Ovary (tissue), 9 donors: ENCODE measurements around the gene CFB. TPM values are rescaled to one million over a fixed set of nuclear protein-coding genes. Genes with fewer than 3 reads are reported as not detected.
"Not testable (repeated sequence)": the region's sequence is repeated elsewhere in the genome, so short reads cannot be mapped to it uniquely, and the experiment has no call there.

Source experiments
- DNase-seq, 5 donors: peaks; one replicate each; pipeline ENCODE4 v3.0.0-alpha.2; 2019 to 2020
- H3K27ac ChIP-seq, 2 donors: fragments of 200-600 bp; one replicate each; pipeline versions ENCODE4 v1.5.1 to v1.8.0; 2019 to 2022
- H3K27me3 ChIP-seq: fragments of 200-600 bp; one replicate; pipeline ENCODE4 v1.8.0; 2022
- H3K36me3 ChIP-seq: fragments of 200-600 bp; sonication (generic); one replicate; pipeline ENCODE4 v1.5.1; 2019
- H3K4me1 ChIP-seq: one replicate; pipeline ENCODE4 v1.8.1; 2013; ENCODE audit warnings: mild to moderate bottlenecking, moderate library complexity; ENCODE audit not compliant: insufficient read depth
- H3K4me3 ChIP-seq: fragments of 200-600 bp; sonication (generic); one replicate; pipeline ENCODE4 v1.5.1; 2017
- H3K9me3 ChIP-seq, 2 donors: fragments of 200-600 bp in 1 of 2; sonication (generic) in 1 of 2; one replicate each; pipeline versions ENCODE4 v1.5.1 to v1.8.1; 2013 to 2019; ENCODE audit warnings: mild to moderate bottlenecking in 1 of 2, moderate library complexity in 1 of 2
- CTCF ChIP-seq, 3 donors: fragments of 450-650 bp in 2 of 3; fragments of 200-600 bp in 1 of 3; IDR thresholded peaks; one replicate each; pipeline versions ENCODE4 v1.5.1 to v1.8.0; 2016 to 2022; ENCODE audit warnings: antibody characterized with exemption in 3 of 3, mild to moderate bottlenecking in 1 of 3
- EP300 ChIP-seq: sonication (generic); formaldehyde crosslinking; IDR thresholded peaks from one replicate; pipeline ENCODE4 v1.6.1; 2017; ENCODE audit warnings: antibody characterized with exemption
- POLR2A ChIP-seq: fragments of 450-650 bp; IDR thresholded peaks from one replicate; pipeline ENCODE4 v1.6.1; 2017; ENCODE audit warnings: antibody characterized with exemption, mild to moderate bottlenecking, moderate library complexity
- WGBS, 3 donors: extraction: QIAGEN DNeasy Blood & Tissue Kit in 1 of 3; methylation state at CpG; one replicate each; pipeline versions ENCODE4 v1.1.5 to v1.1.7; 2013 to 2017; 5-methylcytosine and 5-hydroxymethylcytosine counted together
- intact Hi-C, 4 donors: fragments of 100-400 bp; cut with DNase I; formaldehyde crosslinking; loops; one replicate each; pipeline versions ENCODE4 v1.11.0 to v1.15.1; 2022 to 2023
- polyA plus RNA-seq, 2 donors: library from polyadenylated mRNA; stranded (reverse); fragments of 200-250 nt in 1 of 2; fragments of 350-450 nt in 1 of 2; fragmentation: Illumina TruSeq in 1 of 2; extraction: RNeasy Lipid Tissue Mini Kit (QIAGEN cat#74804) in 1 of 2; gene quantifications; one replicate each; pipeline ENCODE4 v1.2.3, GENCODE V29; 2013 to 2014
- total RNA-seq, 7 donors: library from RNA; depleted of rRNA in 2 of 7; stranded (reverse); fragments of >200 nt in 2 of 7; fragmentation: NEBNext Ultra II Directional in 3 of 7; extraction: Animal tissue kit (Norgen Biotek cat#: 25700) in 3 of 7; gene quantifications; one replicate each; pipeline versions ENCODE4 v1.1.0 to v1.2.4, GENCODE V29; 2016 to 2023
- donor health status: DM: no; HTN: no; CAD: no; lungs with moderate emphysema.
- donor health status: DM: no; HTN: no; CAD: no.
- donor health status: Bipolar disorder and iron deficiency.
- donor health status: DM: yes; HTN: yes; CAD: no.
- donor health status: DM: no; HTN: no; CAD: no.
- donor health status: DM: yes; HTN: yes; CAD: no.

CFB gene
- total and polyA plus RNA-seq, 9 donors, result 11.3 to 231 (median 20.8) TPM

GRCh38 chr6:31971279-31971992, 25.5 kb downstream of the CFB start:
- DNase-seq, result peak in 1 of 5 donors; percentile 54
- no peaks in the 10 kb centered on the region for H3K27me3 ChIP-seq
- 6 to 20% (median 13%) methylated on average over 29 of the region's 29 CpGs for WGBS, 3 donors
- no peaks in the 10 kb centered on the region for H3K36me3 ChIP-seq
- peaks cover 4% of the 10 kb centered on the region for H3K4me1 ChIP-seq
- intact Hi-C loops, result no loop called here
- no peaks in the 10 kb centered on the region for H3K9me3 ChIP-seq
- H3K4me3 ChIP-seq, result peak overlapping the region; percentile 79
- TF ChIP-seq CTCF (IDR thresholded peaks at IDR 0.05) (no peak), POLR2A (no peak), EP300 (no peak)
- peak overlapping the region; percentile 96 to 97 for H3K27ac ChIP-seq

- peak; percentile 95 to 96 (median 96) for DNase-seq
- TF ChIP-seq EP300 (peak; percentile 65), CTCF (IDR thresholded peaks at IDR 0.05) (no peak), POLR2A (peak; percentile 76)
- H3K9me3 ChIP-seq, result no peaks in the 10 kb centered on the region
- no peaks in the 10 kb centered on the region for H3K27me3 ChIP-seq
- H3K36me3 ChIP-seq, result no peaks in the 10 kb centered on the region
- H3K4me1 ChIP-seq, result peaks cover 4% of the 10 kb centered on the region
- intact Hi-C loops, result no loop called here
- H3K27ac ChIP-seq, result peak within 1 kb of the TSS; percentile 96 to 97
- peak within 1 kb of the TSS; percentile 79 for H3K4me3 ChIP-seq
- 0 to 1% (median 1%) methylated on average over 60 to 62 of the region's 62 CpGs for WGBS, 3 donors
Measured at GRCh38 chr6:31971993-31972708, 26.3 kb downstream of the CFB start, which contains the start of gene DXO. TSS of gene DXO (minus strand) at chr6:31972138. CDS start at chr6:31971675, 463 bp downstream.

DNA sequence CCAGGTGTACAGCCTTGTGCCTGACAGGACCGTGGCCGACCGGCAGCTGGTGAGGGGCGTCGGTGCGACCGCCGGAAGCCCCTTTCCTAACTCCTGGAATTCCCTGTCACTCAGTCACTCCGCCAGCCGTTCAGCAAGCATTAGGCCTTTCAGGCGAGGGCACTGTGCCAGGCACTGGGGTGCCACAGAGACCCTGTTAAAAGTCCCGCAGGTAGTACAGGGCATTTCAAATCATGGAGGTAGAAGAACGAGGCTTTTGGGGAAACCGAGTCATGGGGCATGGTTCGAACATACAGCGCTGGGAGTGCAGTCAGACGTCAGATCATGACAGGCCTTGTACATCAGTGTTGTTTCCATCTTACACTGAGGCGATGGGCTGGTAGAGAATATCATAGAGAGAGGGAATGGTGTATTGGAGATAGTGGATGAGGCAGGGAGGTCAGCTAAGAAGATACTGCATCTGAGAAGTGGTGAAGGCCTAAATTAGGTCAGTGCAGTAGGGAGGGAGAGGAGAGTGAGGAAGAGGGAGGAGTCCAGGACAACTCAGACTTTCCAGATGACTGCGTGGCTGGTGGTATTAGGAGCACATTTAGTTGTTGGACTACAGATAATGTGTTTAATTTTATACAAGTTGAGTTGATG, 26.9 kb downstream of the CFB start:
- Histone ChIP-seq H3K27ac (peak overlapping the region; percentile 96 to 97), H3K4me1 (peaks cover 4% of the 10 kb centered on the region), H3K36me3 (no peaks in the 10 kb centered on the region), H3K9me3 (no peaks in the 10 kb centered on the region), H3K27me3 (no peaks in the 10 kb centered on the region), H3K4me3 (peak overlapping the region; percentile 79)
- intact Hi-C loops, result no loop called here
- DNase-seq, result peak in 1 of 5 donors; percentile 21
- WGBS, 3 donors, result 5 to 8% (median 7%) methylated on average over 19 of the region's 19 CpGs
- TF ChIP-seq EP300 (no peak), POLR2A (no peak), CTCF (IDR thresholded peaks at IDR 0.05) (no peak)

- H3K4me1 ChIP-seq, H3K27ac ChIP-seq, intact Hi-C loops, H3K36me3 ChIP-seq, H3K27me3 ChIP-seq, H3K9me3 ChIP-seq, H3K4me3 ChIP-seq: not testable (repeated sequence)
- 89 to 92% methylated on average over 20 to 30 of the region's 30 CpGs; no CpG with 5 or more reads in 1 of the 3 donors for WGBS, 3 donors
- DNase-seq, result peak in 2 of 5 donors; percentile 38 to 42
Measured at GRCh38 chr6:31976065-31976464, 30.2 kb downstream of the CFB start.
